ENCODE measurements around the gene TSPAN3. TPM values are rescaled to one million over a fixed set of nuclear protein-coding genes. Genes with fewer than 3 reads are reported as not detected.

Gene TSPAN3
- total and polyA plus RNA-seq, 12 donors, result 52.2 to 159 (median 98.7) TPM

DNA sequence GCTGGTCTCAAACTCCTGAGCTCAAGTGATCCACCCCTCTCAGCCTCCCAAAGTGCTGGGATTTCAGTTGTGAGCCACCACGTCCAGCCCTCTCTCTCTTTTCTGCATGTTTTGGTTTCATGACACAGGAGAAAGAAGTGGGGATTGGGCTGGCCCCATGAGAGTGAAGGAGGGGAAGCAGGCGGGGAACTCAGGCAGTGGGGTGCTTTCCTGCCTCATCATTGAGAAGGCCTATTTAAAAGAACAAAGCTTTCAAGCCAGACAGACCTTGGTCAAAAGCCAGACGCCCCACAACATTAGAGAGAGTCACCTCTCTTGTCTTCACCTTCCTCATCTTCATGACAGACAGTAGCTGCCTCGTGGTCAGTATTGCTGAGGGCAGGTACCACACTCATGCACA, 60.1 kb downstream of the TSPAN3 start:
- Histone ChIP-seq H3K9me3 (no peaks in the 10 kb centered on the region), H3K27ac (peak overlapping the region in 1 of 10 donors; percentile 10), H3K36me3 (peaks cover 0 to 6% (median 0%) of the 10 kb centered on the region in 9 donors), H3K27me3 (no peaks in the 10 kb centered on the region), H3K4me1 (peaks cover 0 to 68% (median 2%) of the 10 kb centered on the region in 9 donors), H3K4me3 (no peak overlapping the region)
- ATAC-seq (no peak), DNase-seq (no peak)
- WGBS, 2 donors, result 81 to 86% methylated on average over 4 of the region's 4 CpGs
- TF ChIP-seq, protein P1, sequence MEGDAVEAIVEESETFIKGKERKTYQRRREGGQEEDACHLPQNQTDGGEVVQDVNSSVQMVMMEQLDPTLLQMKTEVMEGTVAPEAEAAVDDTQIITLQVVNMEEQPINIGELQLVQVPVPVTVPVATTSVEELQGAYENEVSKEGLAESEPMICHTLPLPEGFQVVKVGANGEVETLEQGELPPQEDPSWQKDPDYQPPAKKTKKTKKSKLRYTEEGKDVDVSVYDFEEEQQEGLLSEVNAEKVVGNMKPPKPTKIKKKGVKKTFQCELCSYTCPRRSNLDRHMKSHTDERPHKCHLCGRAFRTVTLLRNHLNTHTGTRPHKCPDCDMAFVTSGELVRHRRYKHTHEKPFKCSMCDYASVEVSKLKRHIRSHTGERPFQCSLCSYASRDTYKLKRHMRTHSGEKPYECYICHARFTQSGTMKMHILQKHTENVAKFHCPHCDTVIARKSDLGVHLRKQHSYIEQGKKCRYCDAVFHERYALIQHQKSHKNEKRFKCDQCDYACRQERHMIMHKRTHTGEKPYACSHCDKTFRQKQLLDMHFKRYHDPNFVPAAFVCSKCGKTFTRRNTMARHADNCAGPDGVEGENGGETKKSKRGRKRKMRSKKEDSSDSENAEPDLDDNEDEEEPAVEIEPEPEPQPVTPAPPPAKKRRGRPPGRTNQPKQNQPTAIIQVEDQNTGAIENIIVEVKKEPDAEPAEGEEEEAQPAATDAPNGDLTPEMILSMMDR (IDR thresholded peaks at IDR 0.05), result no peak
- intact Hi-C loops (cut with DNase I), result no loop called here

- no peak overlapping the region for H3K4me3 ChIP-seq
- peaks cover 0 to 6% (median 0%) of the 10 kb centered on the region in 9 donors for H3K36me3 ChIP-seq
- peaks cover 0 to 68% (median 0%) of the 10 kb centered on the region in 9 donors for H3K4me1 ChIP-seq
- DNase-seq, result no peak
- TF ChIP-seq, protein P1 (IDR thresholded peaks at IDR 0.05), result no peak
- whole genome bisulfite sequencing, 2 donors, result 95 to 99% methylated on average over 4 of the region's 4 CpGs
- intact Hi-C loops (cut with DNase I), result no loop called here
- no peak for ATAC-seq
- H3K9me3 ChIP-seq, result no peaks in the 10 kb centered on the region
- H3K27ac ChIP-seq, result peak overlapping the region in 1 of 10 donors; percentile 10
- no peaks in the 10 kb centered on the region for H3K27me3 ChIP-seq
Measured at GRCh38 chr15:77010312-77010686, 60.6 kb downstream of the TSPAN3 start.

GRCh38 chr15:77009646-77010311, 61.1 kb downstream of the TSPAN3 start:
- TF ChIP-seq, protein P1 (IDR thresholded peaks at IDR 0.05), result no peak
- Histone ChIP-seq H3K36me3 (peaks cover 0 to 6% (median 0%) of the 10 kb centered on the region in 9 donors), H3K9me3 (no peaks in the 10 kb centered on the region), H3K27me3 (no peaks in the 10 kb centered on the region), H3K4me1 (peaks cover 0 to 68% (median 0%) of the 10 kb centered on the region in 9 donors), H3K27ac (no peak overlapping the region), H3K4me3 (no peak overlapping the region)
- intact Hi-C loops (cut with DNase I), result no loop called here
- 77 to 83% methylated on average over 14 of the region's 14 CpGs for WGBS, 2 donors
- no peak for DNase-seq
- peak in 2 of 8 donors; percentile 8 to 14 for ATAC-seq

GRCh38 chr15:77009176-77009575, 61.7 kb downstream of the TSPAN3 start:
- no peaks in the 10 kb centered on the region for H3K9me3 ChIP-seq
- ATAC-seq, result no peak
- H3K27me3 ChIP-seq, result no peaks in the 10 kb centered on the region
- 85 to 89% methylated on average over 6 of the region's 6 CpGs for WGBS, 2 donors
- TF ChIP-seq, protein P1 (IDR thresholded peaks at IDR 0.05), result no peak
- no peak for DNase-seq
- H3K36me3 ChIP-seq, result peaks cover 0 to 6% (median 0%) of the 10 kb centered on the region in 9 donors
- intact Hi-C loops (cut with DNase I), result no loop called here
- H3K4me3 ChIP-seq, result no peak overlapping the region
- H3K27ac ChIP-seq, result no peak overlapping the region
- peaks cover 0 to 68% (median 0%) of the 10 kb centered on the region in 9 donors for H3K4me1 ChIP-seq

Data from heart right ventricle (tissue), 16 donors.